C4-2B (cell line): ENCODE measurements around the gene YTHDC2.

Experiments
- CTCF ChIP-seq: fragments of 450-650 bp; conservative IDR thresholded peaks from 2 replicates; pipeline ENCODE4 v1.5.1; 2017; ENCODE audit warnings: mild to moderate bottlenecking
- ZFX ChIP-seq: fragments of 450-650 bp; IDR thresholded peaks from 2 replicates; pipeline ENCODE4 v1.6.1; 2017

GRCh38 chr5:113524927-113525326 is 11.4 kb downstream of the YTHDC2 start:
- TF ChIP-seq CTCF (no peak), ZFX (no peak)
